ENCODE results near the gene OGFOD1. TPM values are rescaled to one million over a fixed set of nuclear protein-coding genes. Genes with fewer than 3 reads are reported as not detected.

OGFOD1 gene
- 47.1 and 159 TPM in 2 replicates for total RNA-seq

DNA sequence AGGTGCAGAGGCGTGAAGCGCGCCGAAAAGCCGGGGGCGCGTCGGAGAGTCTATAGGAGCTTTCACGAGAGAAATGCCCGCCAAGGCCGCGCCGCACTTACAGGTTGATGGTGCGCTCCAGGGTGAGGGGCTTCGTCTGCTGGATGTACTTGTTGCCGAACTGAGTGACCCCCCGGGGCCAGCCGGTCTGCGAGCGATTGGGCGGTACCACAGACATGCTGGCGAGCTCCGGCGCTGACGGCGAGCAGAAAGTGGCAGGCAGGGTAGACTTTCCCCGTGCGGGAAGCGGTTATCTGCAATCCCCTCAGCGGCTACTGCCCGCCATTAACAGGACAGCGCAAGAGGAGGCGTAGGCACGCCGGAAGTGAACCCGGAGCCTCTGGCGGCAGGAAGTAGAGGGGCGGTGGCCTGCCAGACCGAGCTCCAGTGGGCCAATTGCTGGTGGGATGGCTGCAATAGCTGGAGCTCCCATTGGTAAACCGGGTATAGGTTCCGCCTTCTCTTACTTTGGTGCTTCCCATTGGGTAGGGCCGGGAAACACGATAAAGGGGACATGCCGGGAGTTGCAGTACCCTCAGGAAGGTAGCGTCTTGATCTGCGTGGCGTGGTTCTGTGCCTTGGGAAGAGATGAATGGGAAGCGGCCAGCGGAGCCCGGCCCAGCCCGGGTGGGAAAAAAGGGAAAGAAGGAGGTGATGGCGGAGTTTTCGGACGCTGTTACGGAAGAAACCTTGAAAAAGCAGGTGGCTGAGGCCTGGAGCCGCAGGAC, at the start of gene OGFOD1, which contains the start of gene NUDT21:
Gene OGFOD1 (plus strand): TSS at position 569 of the 767 bp plus-strand sequence. CDS start 59 bp downstream, at position 628.
Gene NUDT21 (minus strand): TSS at position 347 of the 767 bp plus-strand sequence. CDS start 130 bp downstream, at position 217.

DNA sequence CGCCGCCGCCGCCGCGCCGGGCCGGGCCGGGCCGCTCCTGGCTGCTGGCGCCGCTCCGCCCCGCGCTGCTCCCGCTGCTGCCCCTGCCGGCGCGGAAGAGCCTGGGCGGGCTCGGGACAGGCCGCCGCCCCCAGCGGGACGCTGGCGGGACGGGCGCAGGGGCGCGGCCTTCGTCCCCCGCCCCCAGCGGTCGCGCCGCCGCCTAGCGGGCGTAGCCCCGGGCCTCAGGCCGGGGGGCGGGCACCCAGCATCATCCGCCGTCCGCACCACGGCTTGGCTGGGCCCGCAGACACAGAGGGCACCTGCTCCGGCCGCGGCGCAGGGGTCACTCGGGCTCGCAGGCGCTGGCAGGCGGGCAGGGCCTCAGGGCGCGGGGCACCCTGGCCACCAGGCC, 25.9 kb upstream of the OGFOD1 start, which contains the start of gene AMFR:
Gene AMFR (minus strand): TSS at position 107 of the 394 bp plus-strand sequence. CDS start 218 bp downstream, outside the sequence.

DNA sequence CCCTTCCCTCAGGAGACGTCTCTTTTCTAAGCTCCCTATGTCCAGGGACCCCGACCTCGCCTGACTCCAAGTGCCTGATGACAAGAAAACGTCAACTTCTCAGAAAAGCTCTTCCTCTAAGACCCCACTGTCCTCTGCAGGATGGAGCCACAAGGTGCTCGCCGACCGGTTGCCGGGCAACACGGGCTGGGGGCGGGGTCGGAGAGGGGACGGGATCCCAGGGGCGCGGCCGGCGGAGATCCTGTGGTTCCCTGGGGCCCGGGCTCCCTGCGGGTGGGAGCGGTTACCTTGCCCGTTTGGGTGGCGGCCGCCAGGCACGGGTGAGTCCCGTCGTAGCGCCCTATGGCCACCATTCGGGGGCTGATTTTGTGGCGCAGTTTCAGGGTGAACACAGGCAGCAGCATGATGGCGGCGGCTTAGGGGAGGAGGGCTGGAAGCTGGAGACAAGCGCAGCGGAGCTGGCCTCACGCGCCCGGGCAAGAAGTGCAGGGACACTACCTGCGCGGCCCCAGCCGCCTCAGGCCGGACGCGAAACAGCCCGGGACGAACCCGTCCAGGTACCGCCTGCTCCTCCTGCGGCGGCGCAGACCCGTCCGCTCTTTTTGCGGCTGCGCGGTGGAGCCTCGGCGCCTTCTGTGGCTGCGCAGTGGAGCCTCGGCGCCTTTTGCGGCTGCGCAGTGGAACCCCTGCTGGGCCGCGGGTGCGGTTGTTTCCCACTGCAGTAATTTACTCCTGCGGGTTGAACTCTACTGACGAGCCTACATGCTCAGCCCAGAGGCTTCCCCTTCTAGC, 68.3 kb downstream of the OGFOD1 start, which contains the start of gene BBS2:
Gene BBS2 (minus strand): TSS at position 566 of the 792 bp plus-strand sequence. CDS start 162 bp downstream, at position 404.

Other genes starting within 250 kb of the OGFOD1 start
- gene AMFR, start 26.0 kb upstream of the OGFOD1 start, total RNA-seq, result 177 and 201 TPM in 2 replicates
- 80.6 and 102 TPM in 2 replicates for gene NUDT21, start 222 bp upstream of the OGFOD1 start, total RNA-seq
- gene BBS2, start 68.5 kb downstream of the OGFOD1 start, total RNA-seq, result 50.0 and 63.5 TPM in 2 replicates
- not detected in 2 replicates for gene MT4, start 113.5 kb downstream of the OGFOD1 start, total RNA-seq
- gene MT3, start 138.0 kb downstream of the OGFOD1 start, total RNA-seq, result not detected in 2 replicates
- gene MT2A, start 157.0 kb downstream of the OGFOD1 start, total RNA-seq, result 12.8 and 46.1 TPM in 2 replicates
- 14.1 and 18.5 TPM in 2 replicates for gene MT1E, start 174.2 kb downstream of the OGFOD1 start, total RNA-seq
- gene MT1M, start 181.1 kb downstream of the OGFOD1 start, total RNA-seq, result not detected in 2 replicates
- gene MT1A, start 187.1 kb downstream of the OGFOD1 start, total RNA-seq, result 0.97 TPM in 1 of 2 replicates, not detected in the other
- not detected in 2 replicates for gene MT1B, start 200.3 kb downstream of the OGFOD1 start, total RNA-seq
- gene MT1F, start 206.4 kb downstream of the OGFOD1 start, total RNA-seq, result 0.32 TPM in 1 of 2 replicates, not detected in the other
- gene MT1G, start 216.5 kb downstream of the OGFOD1 start, total RNA-seq, result not detected in 2 replicates
- not detected in 2 replicates for gene MT1H, start 218.3 kb downstream of the OGFOD1 start, total RNA-seq
- 3.0 and 7.1 TPM in 2 replicates for gene MT1X, start 230.9 kb downstream of the OGFOD1 start, total RNA-seq

Data from epithelial cell of umbilical artery (primary cell).